ENCODE measurements around the gene CYP46A1.

GRCh38 chr14:99644035-99644587 lies 40.0 kb upstream of the CYP46A1 start:
- TF ChIP-seq, protein P1, sequence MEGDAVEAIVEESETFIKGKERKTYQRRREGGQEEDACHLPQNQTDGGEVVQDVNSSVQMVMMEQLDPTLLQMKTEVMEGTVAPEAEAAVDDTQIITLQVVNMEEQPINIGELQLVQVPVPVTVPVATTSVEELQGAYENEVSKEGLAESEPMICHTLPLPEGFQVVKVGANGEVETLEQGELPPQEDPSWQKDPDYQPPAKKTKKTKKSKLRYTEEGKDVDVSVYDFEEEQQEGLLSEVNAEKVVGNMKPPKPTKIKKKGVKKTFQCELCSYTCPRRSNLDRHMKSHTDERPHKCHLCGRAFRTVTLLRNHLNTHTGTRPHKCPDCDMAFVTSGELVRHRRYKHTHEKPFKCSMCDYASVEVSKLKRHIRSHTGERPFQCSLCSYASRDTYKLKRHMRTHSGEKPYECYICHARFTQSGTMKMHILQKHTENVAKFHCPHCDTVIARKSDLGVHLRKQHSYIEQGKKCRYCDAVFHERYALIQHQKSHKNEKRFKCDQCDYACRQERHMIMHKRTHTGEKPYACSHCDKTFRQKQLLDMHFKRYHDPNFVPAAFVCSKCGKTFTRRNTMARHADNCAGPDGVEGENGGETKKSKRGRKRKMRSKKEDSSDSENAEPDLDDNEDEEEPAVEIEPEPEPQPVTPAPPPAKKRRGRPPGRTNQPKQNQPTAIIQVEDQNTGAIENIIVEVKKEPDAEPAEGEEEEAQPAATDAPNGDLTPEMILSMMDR (IDR thresholded peaks at IDR 0.05): no peak
- no peak for TF ChIP-seq POLR2A (IDR thresholded peaks at IDR 0.05)
